Mucosa of rectum (tissue), 2 donors: ENCODE results near the gene JOSD2.

Experiments used
- H3K27ac ChIP-seq, 2 donors: one replicate each; pipeline ENCODE4 v1.7.0; 2013; ENCODE audit warnings: inconsistent platforms in 2 of 2, low read depth in 2 of 2, low read length in 2 of 2
- H3K27me3 ChIP-seq, 2 donors: one replicate each; pipeline ENCODE4 v1.7.0; 2013; ENCODE audit warnings: low read length in 2 of 2; ENCODE audit not compliant: control insufficient read depth in 2 of 2, insufficient read depth in 2 of 2
- H3K36me3 ChIP-seq, 2 donors: one replicate each; pipeline ENCODE4 v1.7.0; 2013; ENCODE audit warnings: low read length in 2 of 2; ENCODE audit not compliant: control insufficient read depth in 2 of 2, insufficient read depth in 2 of 2
- H3K4me1 ChIP-seq, 2 donors: one replicate each; pipeline ENCODE4 v1.7.0; 2013; ENCODE audit warnings: low read length in 2 of 2, mild to moderate bottlenecking in 1 of 2; ENCODE audit not compliant: control insufficient read depth in 2 of 2, insufficient read depth in 2 of 2
- H3K4me3 ChIP-seq, 2 donors: one replicate each; pipeline ENCODE4 v1.7.0; 2013; ENCODE audit warnings: low read length in 2 of 2
- H3K9ac ChIP-seq, 2 donors: one replicate each; pipeline ENCODE4 v1.7.0; 2013; ENCODE audit warnings: low read length in 2 of 2, low read depth in 1 of 2, mild to moderate bottlenecking in 1 of 2
- H3K9me3 ChIP-seq, 2 donors: one replicate each; pipeline ENCODE4 v1.7.0; 2013; ENCODE audit warnings: low read length in 2 of 2; ENCODE audit not compliant: control insufficient read depth in 2 of 2
- donor health status: healthy.
- donor health status: Normal muscosa, but diverticular disease.

JOSD2 gene

DNA sequence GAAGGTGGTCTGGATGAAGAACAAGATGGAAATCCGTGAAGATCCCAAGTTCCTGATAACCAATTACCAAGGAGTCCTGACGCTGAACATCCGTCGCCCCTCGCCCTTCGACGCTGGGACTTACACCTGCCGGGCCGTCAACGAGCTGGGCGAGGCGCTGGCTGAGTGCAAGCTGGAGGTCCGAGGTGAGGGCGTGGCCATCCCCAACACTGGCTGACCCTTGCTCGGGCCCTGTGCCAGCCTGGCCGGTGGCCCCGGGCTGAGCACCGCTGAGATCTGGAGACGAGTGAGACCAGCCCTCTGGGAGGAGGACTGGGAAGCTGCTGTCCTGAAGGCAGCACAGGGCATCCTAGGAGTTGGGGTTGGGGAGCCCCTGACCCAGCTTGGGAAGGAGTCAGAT is 46.6 kb downstream of the JOSD2 start:
- Histone ChIP-seq H3K9me3 (no peaks in the 10 kb centered on the region), H3K9ac (no peak overlapping the region), H3K27me3 (peaks cover 0 to 1% of the 10 kb centered on the region in 2 donors), H3K36me3 (no peaks in the 10 kb centered on the region), H3K4me1 (peaks cover 3 to 12% of the 10 kb centered on the region in 2 donors), H3K4me3 (no peak overlapping the region), H3K27ac (no peak overlapping the region)

DNA sequence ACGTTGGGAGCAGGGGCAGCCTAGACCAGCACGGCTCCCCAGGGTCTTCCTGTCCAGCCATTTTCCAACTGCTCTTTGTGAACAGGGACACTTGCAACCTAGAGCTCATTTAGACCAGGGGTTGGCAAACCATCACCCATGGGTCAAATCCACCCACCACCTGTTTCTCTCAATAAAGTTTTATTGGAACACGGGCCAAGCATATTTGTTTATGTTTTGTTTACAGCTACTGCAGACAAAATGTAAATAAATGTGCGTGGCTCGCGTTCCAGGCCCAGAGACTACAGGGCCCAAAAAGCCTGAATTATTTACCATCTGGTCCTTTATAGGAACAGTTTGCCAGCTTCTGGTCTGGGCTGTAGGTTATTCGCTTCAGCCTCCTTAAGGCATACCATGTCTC is 48.0 kb downstream of the JOSD2 start:
- H3K36me3 ChIP-seq = no peaks in the 10 kb centered on the region
- no peak overlapping the region for H3K9ac ChIP-seq
- H3K4me1 ChIP-seq = peaks cover 3 to 12% of the 10 kb centered on the region in 2 donors
- H3K4me3 ChIP-seq = no peak overlapping the region
- H3K27ac ChIP-seq = no peak overlapping the region
- peaks cover 2 to 5% of the 10 kb centered on the region in 2 donors for H3K27me3 ChIP-seq
- no peaks in the 10 kb centered on the region for H3K9me3 ChIP-seq

DNA sequence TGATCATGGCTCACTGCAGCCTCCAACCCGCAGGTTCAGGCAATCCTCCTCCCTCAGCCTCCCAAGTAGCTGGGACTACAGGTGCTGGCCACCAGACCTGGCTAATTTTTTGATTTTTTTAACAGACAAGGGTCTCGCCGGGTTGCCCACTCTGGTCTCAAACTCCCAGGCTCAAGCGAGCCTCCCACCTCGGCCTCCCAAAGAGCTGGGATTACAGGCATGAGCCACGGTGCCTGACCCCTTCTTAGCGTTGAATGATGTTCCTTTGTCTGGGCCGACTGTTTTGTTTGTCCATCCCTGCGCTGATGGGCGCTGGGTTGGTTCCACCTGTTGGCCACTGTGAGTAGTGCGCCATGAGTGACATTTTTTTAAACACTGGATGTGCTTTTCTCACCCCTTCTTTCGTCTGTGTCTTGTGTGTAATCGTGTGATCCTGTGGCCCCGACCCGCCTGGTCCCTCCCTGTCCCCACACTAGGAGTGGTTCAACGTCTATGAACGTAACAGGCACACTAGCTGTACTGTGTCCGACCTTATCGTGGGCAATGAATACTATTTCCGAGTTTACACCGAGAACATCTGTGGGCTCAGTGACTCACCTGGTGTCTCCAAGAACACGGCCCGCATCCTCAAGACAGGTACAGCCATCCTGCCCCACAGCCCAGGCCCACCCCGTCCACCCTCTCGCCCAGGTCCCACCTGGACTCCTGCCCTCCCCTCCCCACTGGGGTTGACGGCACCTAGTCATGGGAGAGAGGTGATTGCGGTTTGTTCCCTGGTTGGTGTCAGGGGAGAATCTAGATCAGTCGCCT is 49.7 kb downstream of the JOSD2 start:
- H3K4me1 ChIP-seq = peaks cover 0 to 7% of the 10 kb centered on the region in 2 donors
- H3K27me3 ChIP-seq = peaks cover 2 to 13% of the 10 kb centered on the region in 2 donors
- H3K36me3 ChIP-seq = no peaks in the 10 kb centered on the region
- no peaks in the 10 kb centered on the region for H3K9me3 ChIP-seq
- H3K4me3 ChIP-seq = no peak overlapping the region
- no peak overlapping the region for H3K27ac ChIP-seq
- no peak overlapping the region for H3K9ac ChIP-seq

DNA sequence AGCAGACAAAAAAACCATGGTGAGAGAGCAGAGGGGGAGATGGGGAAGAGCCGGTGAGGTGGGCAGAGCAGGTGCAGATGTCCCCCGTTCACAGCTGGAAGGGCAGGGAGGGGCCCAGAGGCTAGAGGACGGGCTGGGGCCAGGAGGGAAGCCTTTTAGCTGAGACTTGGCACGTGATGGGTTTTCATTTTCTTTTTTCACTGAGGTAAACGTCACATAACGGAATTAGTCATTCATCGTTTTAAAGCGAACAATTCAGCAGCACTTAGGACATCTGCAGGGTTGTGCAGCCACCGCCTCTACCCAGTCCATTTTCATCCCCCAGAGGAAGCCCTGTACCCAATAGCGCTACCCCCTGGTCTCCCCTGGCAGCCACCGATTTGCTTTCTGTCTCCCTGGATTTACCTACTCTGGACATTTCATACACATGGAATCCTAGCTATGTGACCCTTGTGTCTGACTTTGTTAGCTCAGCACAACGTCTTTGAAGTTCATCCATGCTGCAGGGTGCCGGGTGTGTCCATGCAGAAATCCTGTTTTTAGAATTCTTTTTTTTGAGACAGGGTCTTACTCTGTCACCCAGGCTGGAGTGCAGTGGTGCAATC is 50.7 kb downstream of the JOSD2 start:
- H3K4me3 ChIP-seq = no peak overlapping the region
- peaks cover 2 to 13% of the 10 kb centered on the region in 2 donors for H3K27me3 ChIP-seq
- H3K9ac ChIP-seq = no peak overlapping the region
- H3K36me3 ChIP-seq = no peaks in the 10 kb centered on the region
- no peaks in the 10 kb centered on the region for H3K9me3 ChIP-seq
- H3K4me1 ChIP-seq = peaks cover 0 to 3% of the 10 kb centered on the region in 2 donors
- no peak overlapping the region for H3K27ac ChIP-seq

DNA sequence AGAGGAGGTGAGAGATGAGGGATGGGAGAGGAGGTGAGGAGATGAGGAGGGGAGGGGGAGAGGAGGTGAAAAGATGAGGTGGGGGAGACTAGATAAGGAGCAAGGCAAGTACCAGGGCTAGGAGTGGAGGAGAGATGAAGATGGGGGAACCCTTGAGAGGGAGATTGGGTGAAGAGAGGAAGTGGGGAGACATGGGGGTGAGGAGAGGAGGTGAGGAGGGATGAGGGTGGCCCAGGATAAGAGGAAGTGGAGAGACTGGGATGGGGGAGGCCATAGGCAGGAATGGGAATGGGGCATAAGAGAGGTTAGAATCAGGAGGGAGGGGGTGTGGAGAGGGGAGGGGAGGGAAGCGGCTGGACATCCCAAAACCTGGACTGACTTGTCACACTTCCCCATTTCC is 51.4 kb downstream of the JOSD2 start:
- Histone ChIP-seq H3K9ac (no peak overlapping the region), H3K27me3 (peaks cover 2 to 13% of the 10 kb centered on the region in 2 donors), H3K9me3 (no peaks in the 10 kb centered on the region), H3K4me1 (peaks cover 0 to 3% of the 10 kb centered on the region in 2 donors), H3K36me3 (no peaks in the 10 kb centered on the region), H3K4me3 (no peak overlapping the region), H3K27ac (no peak overlapping the region)

DNA sequence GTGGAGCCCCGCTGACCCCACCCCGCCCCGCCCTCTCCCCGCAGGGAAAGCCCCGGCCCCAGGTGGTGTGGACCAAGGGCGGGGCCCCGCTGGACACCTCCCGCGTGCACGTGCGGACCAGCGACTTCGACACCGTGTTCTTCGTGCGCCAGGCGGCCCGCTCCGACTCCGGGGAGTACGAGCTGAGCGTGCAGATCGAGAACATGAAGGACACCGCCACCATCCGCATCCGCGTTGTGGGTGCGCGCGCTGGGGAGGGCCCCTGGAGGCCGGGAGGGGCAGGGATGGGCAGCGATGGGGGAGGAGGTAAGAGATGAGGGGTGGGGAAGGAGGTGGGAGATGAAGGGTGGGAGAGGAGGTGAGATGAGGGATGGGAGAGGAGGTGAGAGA is 51.9 kb downstream of the JOSD2 start:
- no peaks in the 10 kb centered on the region for H3K9me3 ChIP-seq
- no peak overlapping the region for H3K27ac ChIP-seq
- no peak overlapping the region for H3K9ac ChIP-seq
- H3K36me3 ChIP-seq = no peaks in the 10 kb centered on the region
- H3K4me1 ChIP-seq = peaks cover 0 to 3% of the 10 kb centered on the region in 2 donors
- H3K27me3 ChIP-seq = peaks cover 2 to 13% of the 10 kb centered on the region in 2 donors
- H3K4me3 ChIP-seq = no peak overlapping the region

DNA sequence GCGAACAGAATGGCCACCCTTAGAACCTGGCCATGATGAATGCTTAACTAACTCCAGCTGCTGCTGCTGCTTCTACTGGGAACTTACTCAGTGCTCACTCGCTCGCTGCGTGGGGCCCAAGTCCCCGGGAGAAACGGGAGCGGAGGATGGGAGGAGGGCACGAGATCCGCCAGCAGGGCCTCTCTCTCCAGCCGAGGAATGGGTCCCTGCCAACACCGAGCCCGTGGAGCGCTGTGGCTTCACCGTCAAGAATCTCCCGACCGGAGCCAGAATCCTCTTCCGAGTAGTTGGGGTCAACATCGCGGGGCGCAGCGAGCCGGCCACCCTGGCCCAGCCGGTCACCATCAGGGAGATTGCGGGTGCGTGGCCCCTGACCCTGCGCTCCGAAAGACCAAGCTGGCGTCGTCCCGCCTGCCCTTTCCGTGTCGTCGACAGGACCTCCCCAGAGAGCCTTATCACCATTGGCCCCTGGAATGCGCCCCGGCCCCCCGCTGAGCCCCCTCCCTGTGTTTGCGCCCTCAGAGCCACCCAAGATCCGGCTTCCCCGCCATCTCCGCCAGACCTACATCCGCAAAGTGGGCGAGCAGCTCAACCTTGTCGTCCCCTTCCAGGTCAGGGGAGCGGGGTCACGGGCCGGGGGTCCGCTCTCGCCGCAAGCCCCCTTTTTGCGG is 52.5 kb downstream of the JOSD2 start:
- Histone ChIP-seq H3K27ac (no peak overlapping the region), H3K4me1 (peaks cover 0 to 3% of the 10 kb centered on the region in 2 donors), H3K9ac (no peak overlapping the region), H3K9me3 (no peaks in the 10 kb centered on the region), H3K27me3 (peaks cover 2 to 13% of the 10 kb centered on the region in 2 donors), H3K36me3 (no peaks in the 10 kb centered on the region), H3K4me3 (no peak overlapping the region)

DNA sequence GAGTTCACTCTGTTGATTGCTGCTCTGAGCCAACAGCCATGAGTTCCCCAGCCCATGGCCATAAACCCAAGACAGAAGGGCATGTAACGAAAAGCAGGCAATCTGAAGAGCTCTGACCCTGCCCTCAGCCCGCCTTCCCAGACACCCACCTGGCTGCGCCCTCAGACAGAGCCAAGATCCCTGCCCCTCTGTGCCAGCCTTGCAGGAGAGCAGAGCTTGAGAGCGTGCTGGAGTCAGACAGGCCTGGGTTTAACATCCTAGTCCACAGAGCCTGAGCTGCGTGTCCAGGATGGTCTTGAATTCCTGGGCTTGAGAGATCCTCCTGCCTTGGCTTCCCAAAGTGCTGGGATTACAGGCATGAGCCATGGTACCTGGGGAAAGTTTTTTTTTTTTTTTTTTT is 53.7 kb downstream of the JOSD2 start:
- peaks cover 0 to 3% of the 10 kb centered on the region in 2 donors for H3K4me1 ChIP-seq
- H3K27me3 ChIP-seq = peaks cover 2 to 13% of the 10 kb centered on the region in 2 donors
- H3K27ac ChIP-seq = no peak overlapping the region
- no peaks in the 10 kb centered on the region for H3K36me3 ChIP-seq
- H3K4me3 ChIP-seq = no peak overlapping the region
- no peak overlapping the region for H3K9ac ChIP-seq
- H3K9me3 ChIP-seq = no peaks in the 10 kb centered on the region
